ENCODE data around the gene LCE3E.
"Not testable (repeated sequence)": the region's sequence is repeated elsewhere in the genome, so short reads cannot be mapped to it uniquely, and the experiment has no call there.

The LCE3E gene

GRCh38 chr1:152548358-152548757 is 18.2 kb downstream of the LCE3E start:
- H3K36me3 ChIP-seq (ENCODE audit: control insufficient read depth, insufficient read depth, low read length, severe bottlenecking); DNase-seq (ENCODE audit: low read depth); H3K4me3 ChIP-seq (ENCODE audit: low read length); H3K4me1 ChIP-seq (ENCODE audit: control insufficient read depth, insufficient read depth, low read length); H3K27me3 ChIP-seq (replicated peaks; ENCODE audit: control insufficient read depth, insufficient read depth, low read length); H3K9me3 ChIP-seq (ENCODE audit: control insufficient read depth, low read length); H3K9ac ChIP-seq (ENCODE audit: low read length): not testable (repeated sequence)

- no peak overlapping the region for H3K4me3 ChIP-seq (ENCODE audit: low read length)
- no peaks in the 10 kb centered on the region for H3K36me3 ChIP-seq (ENCODE audit: control insufficient read depth, insufficient read depth, low read length, severe bottlenecking)
- no peak for DNase-seq (ENCODE audit: low read depth)
- no peaks in the 10 kb centered on the region for H3K9me3 ChIP-seq (ENCODE audit: control insufficient read depth, low read length)
- no peaks in the 10 kb centered on the region for H3K4me1 ChIP-seq (ENCODE audit: control insufficient read depth, insufficient read depth, low read length)
- peaks cover 8% of the 10 kb centered on the region for H3K27me3 ChIP-seq (replicated peaks; ENCODE audit: control insufficient read depth, insufficient read depth, low read length)
- no peak overlapping the region for H3K9ac ChIP-seq (ENCODE audit: low read length)
Measured at GRCh38 chr1:152546704-152547103, 19.9 kb downstream of the LCE3E start.

- DNase-seq (ENCODE audit: low read depth) = no peak
- no peaks in the 10 kb centered on the region for H3K4me1 ChIP-seq (ENCODE audit: control insufficient read depth, insufficient read depth, low read length)
- H3K36me3 ChIP-seq (ENCODE audit: control insufficient read depth, insufficient read depth, low read length, severe bottlenecking) = no peaks in the 10 kb centered on the region
- peaks cover 15% of the 10 kb centered on the region for H3K27me3 ChIP-seq (replicated peaks; ENCODE audit: control insufficient read depth, insufficient read depth, low read length)
- H3K9me3 ChIP-seq (ENCODE audit: control insufficient read depth, low read length) = no peaks in the 10 kb centered on the region
- H3K9ac ChIP-seq (ENCODE audit: low read length) = no peak overlapping the region
- no peak overlapping the region for H3K4me3 ChIP-seq (ENCODE audit: low read length)
Measured at GRCh38 chr1:152543820-152544219, 22.8 kb downstream of the LCE3E start.

GRCh38 chr1:152539901-152540300 is 26.7 kb downstream of the LCE3E start:
- DNase-seq (ENCODE audit: low read depth) = no peak
- H3K36me3 ChIP-seq (ENCODE audit: control insufficient read depth, insufficient read depth, low read length, severe bottlenecking) = no peaks in the 10 kb centered on the region
- no peak overlapping the region for H3K4me3 ChIP-seq (ENCODE audit: low read length)
- H3K9me3 ChIP-seq (ENCODE audit: control insufficient read depth, low read length) = no peaks in the 10 kb centered on the region
- no peaks in the 10 kb centered on the region for H3K4me1 ChIP-seq (ENCODE audit: control insufficient read depth, insufficient read depth, low read length)
- H3K27me3 ChIP-seq (replicated peaks; ENCODE audit: control insufficient read depth, insufficient read depth, low read length) = peaks cover 35% of the 10 kb centered on the region
- H3K9ac ChIP-seq (ENCODE audit: low read length) = no peak overlapping the region

- no peaks in the 10 kb centered on the region for H3K4me1 ChIP-seq (ENCODE audit: control insufficient read depth, insufficient read depth, low read length)
- no peak for DNase-seq (ENCODE audit: low read depth)
- H3K4me3 ChIP-seq (ENCODE audit: low read length) = no peak overlapping the region
- H3K9ac ChIP-seq (ENCODE audit: low read length) = no peak overlapping the region
- H3K9me3 ChIP-seq (ENCODE audit: control insufficient read depth, low read length) = no peaks in the 10 kb centered on the region
- no peaks in the 10 kb centered on the region for H3K36me3 ChIP-seq (ENCODE audit: control insufficient read depth, insufficient read depth, low read length, severe bottlenecking)
- H3K27me3 ChIP-seq (replicated peaks; ENCODE audit: control insufficient read depth, insufficient read depth, low read length) = peaks cover 35% of the 10 kb centered on the region
Measured at GRCh38 chr1:152537496-152537895, 29.1 kb downstream of the LCE3E start.

- Histone ChIP-seq H3K9me3 (ENCODE audit: control insufficient read depth, low read length) (peaks cover 9% of the 10 kb centered on the region), H3K4me3 (ENCODE audit: low read length) (no peak overlapping the region), H3K4me1 (ENCODE audit: control insufficient read depth, insufficient read depth, low read length) (no peaks in the 10 kb centered on the region), H3K9ac (ENCODE audit: low read length) (no peak overlapping the region), H3K27me3 (replicated peaks; ENCODE audit: control insufficient read depth, insufficient read depth, low read length) (peaks cover 31% of the 10 kb centered on the region), H3K36me3 (ENCODE audit: control insufficient read depth, insufficient read depth, low read length, severe bottlenecking) (no peaks in the 10 kb centered on the region)
- no peak for DNase-seq (ENCODE audit: low read depth)
Measured at GRCh38 chr1:152535774-152536173, 30.8 kb downstream of the LCE3E start.

- peak; percentile 11 for DNase-seq (ENCODE audit: low read depth)
- Histone ChIP-seq H3K9me3 (ENCODE audit: control insufficient read depth, low read length) (peaks cover 9% of the 10 kb centered on the region), H3K27me3 (replicated peaks; ENCODE audit: control insufficient read depth, insufficient read depth, low read length) (peaks cover 28% of the 10 kb centered on the region), H3K36me3 (ENCODE audit: control insufficient read depth, insufficient read depth, low read length, severe bottlenecking) (no peaks in the 10 kb centered on the region), H3K4me1 (ENCODE audit: control insufficient read depth, insufficient read depth, low read length) (no peaks in the 10 kb centered on the region), H3K4me3 (ENCODE audit: low read length) (no peak overlapping the region), H3K9ac (ENCODE audit: low read length) (no peak overlapping the region)
Measured at GRCh38 chr1:152533327-152533938, 33.1 kb downstream of the LCE3E start.

- peaks cover 12% of the 10 kb centered on the region for H3K9me3 ChIP-seq (ENCODE audit: control insufficient read depth, low read length)
- H3K4me3 ChIP-seq (ENCODE audit: low read length) = no peak overlapping the region
- no peaks in the 10 kb centered on the region for H3K36me3 ChIP-seq (ENCODE audit: control insufficient read depth, insufficient read depth, low read length, severe bottlenecking)
- H3K4me1 ChIP-seq (ENCODE audit: control insufficient read depth, insufficient read depth, low read length) = no peaks in the 10 kb centered on the region
- peaks cover 3% of the 10 kb centered on the region for H3K27me3 ChIP-seq (replicated peaks; ENCODE audit: control insufficient read depth, insufficient read depth, low read length)
- H3K9ac ChIP-seq (ENCODE audit: low read length) = no peak overlapping the region
- DNase-seq (ENCODE audit: low read depth) = no peak
Measured at GRCh38 chr1:152525080-152525641, 41.4 kb downstream of the LCE3E start.

- Histone ChIP-seq H3K27me3 (replicated peaks; ENCODE audit: control insufficient read depth, insufficient read depth, low read length) (peaks cover 12% of the 10 kb centered on the region), H3K9ac (ENCODE audit: low read length) (no peak overlapping the region), H3K4me1 (ENCODE audit: control insufficient read depth, insufficient read depth, low read length) (no peaks in the 10 kb centered on the region), H3K9me3 (ENCODE audit: control insufficient read depth, low read length) (peaks cover 12% of the 10 kb centered on the region), H3K36me3 (ENCODE audit: control insufficient read depth, insufficient read depth, low read length, severe bottlenecking) (no peaks in the 10 kb centered on the region), H3K4me3 (ENCODE audit: low read length) (no peak overlapping the region)
- no peak for DNase-seq (ENCODE audit: low read depth)
Measured at GRCh38 chr1:152520561-152521090, 46.0 kb downstream of the LCE3E start.

- peaks cover 17% of the 10 kb centered on the region for H3K27me3 ChIP-seq (replicated peaks; ENCODE audit: control insufficient read depth, insufficient read depth, low read length)
- H3K9ac ChIP-seq (ENCODE audit: low read length) = no peak overlapping the region
- no peaks in the 10 kb centered on the region for H3K36me3 ChIP-seq (ENCODE audit: control insufficient read depth, insufficient read depth, low read length, severe bottlenecking)
- H3K4me1 ChIP-seq (ENCODE audit: control insufficient read depth, insufficient read depth, low read length) = no peaks in the 10 kb centered on the region
- H3K4me3 ChIP-seq (ENCODE audit: low read length) = no peak overlapping the region
- H3K9me3 ChIP-seq (ENCODE audit: control insufficient read depth, low read length) = peaks cover 12% of the 10 kb centered on the region
- no peak for DNase-seq (ENCODE audit: low read depth)
Measured at GRCh38 chr1:152519851-152520250, 46.7 kb downstream of the LCE3E start.

- no peaks in the 10 kb centered on the region for H3K4me1 ChIP-seq (ENCODE audit: control insufficient read depth, insufficient read depth, low read length)
- DNase-seq (ENCODE audit: low read depth) = no peak
- no peaks in the 10 kb centered on the region for H3K36me3 ChIP-seq (ENCODE audit: control insufficient read depth, insufficient read depth, low read length, severe bottlenecking)
- no peak overlapping the region for H3K9ac ChIP-seq (ENCODE audit: low read length)
- H3K27me3 ChIP-seq (replicated peaks; ENCODE audit: control insufficient read depth, insufficient read depth, low read length) = peaks cover 36% of the 10 kb centered on the region
- no peaks in the 10 kb centered on the region for H3K9me3 ChIP-seq (ENCODE audit: control insufficient read depth, low read length)
- no peak overlapping the region for H3K4me3 ChIP-seq (ENCODE audit: low read length)
Measured at GRCh38 chr1:152517237-152517811, 49.3 kb downstream of the LCE3E start.

Measured in adipocyte (in vitro differentiated cells).